Transverse colon (tissue), 4 donors: ENCODE data around the gene ZNF438.
"Not testable (repeated sequence)": the region's sequence is repeated elsewhere in the genome, so short reads cannot be mapped to it uniquely, and the experiment has no call there.

Source experiments
- CTCF ChIP-seq, 5 experiments: fragments of 200-600 bp in 3 of 5; fragments of 450-650 bp in 2 of 5; sonication (generic) in 3 of 5; IDR thresholded peaks; 1 replicate in 2 of 5; 2 replicates in 3 of 5; pipeline ENCODE4 v1.5.1; 2016 to 2017; ENCODE audit warnings: antibody characterized with exemption in 5 of 5, inconsistent platforms in 3 of 5, mild to moderate bottlenecking in 2 of 5, moderate library complexity in 1 of 5
- POLR2A ChIP-seq: fragments of 450-650 bp; IDR thresholded peaks from one replicate; pipeline ENCODE4 v1.6.1; 2016; ENCODE audit warnings: antibody characterized with exemption, mild to moderate bottlenecking, moderate library complexity
- POLR2AphosphoS5 ChIP-seq, 3 donors: sonication (generic); formaldehyde crosslinking; IDR thresholded peaks; one replicate each; pipeline ENCODE4 v1.6.1; 2016; ENCODE audit warnings: antibody characterized with exemption in 3 of 3

- TF ChIP-seq CTCF (IDR thresholded peaks at IDR 0.05); POLR2A; POLR2AphosphoS5 (IDR thresholded peaks at IDR 0.05): not testable (repeated sequence)
These were observed 25.0 kb upstream of the ZNF438 start for GRCh38 chr10:31056678-31057077.
